Limb (tissue), 2 donors: ENCODE measurements around the gene DHX35.
"Not testable (repeated sequence)": the region's sequence is repeated elsewhere in the genome, so short reads cannot be mapped to it uniquely, and the experiment has no call there.

Source experiments
- DNase-seq, 2 donors: peaks; one replicate each; pipeline ENCODE4 v3.0.0-alpha.2; 2016; ENCODE audit errors: extremely low spot score in 2 of 2

The DHX35 gene

DNA sequence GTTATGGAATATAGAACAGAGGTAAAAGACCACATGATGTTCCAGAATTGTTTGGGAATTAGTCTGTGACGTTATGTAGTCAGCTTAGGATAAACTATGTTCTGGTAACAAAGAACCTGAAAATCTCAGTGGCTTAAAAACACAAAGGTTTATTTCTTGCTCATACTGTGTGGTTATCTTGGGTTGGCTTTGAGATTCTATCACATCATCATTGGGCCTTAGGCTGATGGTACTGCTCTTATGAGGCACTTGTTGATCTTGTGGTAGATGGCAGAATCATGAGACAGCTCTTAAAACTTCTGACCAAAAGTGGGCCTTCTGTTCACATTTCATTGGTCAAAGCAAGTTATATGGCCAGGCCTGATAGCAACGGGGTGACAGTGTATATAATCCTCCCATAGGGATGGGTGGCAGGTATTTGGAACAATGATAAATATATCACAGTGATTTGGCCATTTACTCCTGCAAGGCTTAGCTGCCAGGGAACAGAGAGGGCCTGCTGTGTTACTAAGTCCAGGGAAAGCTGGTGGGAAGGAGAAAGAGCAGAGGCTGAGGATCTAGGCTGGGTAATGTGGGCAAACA lies 13.5 kb downstream of the DHX35 start:
- no peak for DNase-seq

DNA sequence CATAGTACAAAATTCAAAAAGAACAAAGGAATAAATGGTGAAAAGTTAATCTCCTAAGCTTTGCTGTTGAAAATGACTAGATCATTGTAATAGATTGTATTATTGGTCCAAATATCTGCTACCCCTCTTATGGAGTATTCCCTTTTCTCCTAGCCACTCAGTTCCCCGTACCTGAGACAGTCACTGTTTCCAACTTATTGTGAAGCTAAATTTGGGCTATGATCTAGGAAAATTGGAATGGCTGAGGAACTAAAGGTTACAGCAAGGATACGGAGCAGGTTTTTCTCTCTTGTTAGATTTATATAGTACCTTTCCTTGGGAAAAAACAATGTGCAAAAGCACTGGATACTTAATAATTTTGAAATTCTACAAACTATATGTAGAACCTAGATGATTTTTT lies 17.3 kb downstream of the DHX35 start:
- DNase-seq = no peak

DNA sequence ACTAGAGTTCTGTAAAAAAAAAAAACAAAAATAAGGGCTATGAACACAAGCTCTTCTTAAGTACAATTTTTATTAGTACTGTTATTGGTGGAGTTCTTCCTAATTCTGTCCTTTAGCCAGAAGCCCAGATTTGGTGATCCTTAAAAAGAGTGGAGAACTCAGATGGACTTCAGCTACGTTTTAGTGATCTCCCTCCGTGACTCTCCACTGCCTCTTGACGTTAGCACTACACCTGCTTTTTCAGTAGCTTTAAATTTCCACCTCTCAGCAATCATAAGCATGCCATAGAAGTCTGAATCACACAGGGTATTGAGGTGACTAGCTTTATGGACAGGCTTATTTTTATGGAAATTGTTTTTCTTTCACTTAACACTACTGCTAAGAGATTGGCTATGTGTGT lies 17.7 kb downstream of the DHX35 start:
- DNase-seq = no peak

GRCh38 chr20:38982291-38982690 lies 20.1 kb downstream of the DHX35 start:
- peak in 1 of 2 donors; percentile 18 for DNase-seq

- DNase-seq = no peak
Observed at GRCh38 chr20:38985060-38985459, 22.9 kb downstream of the DHX35 start.

DNA sequence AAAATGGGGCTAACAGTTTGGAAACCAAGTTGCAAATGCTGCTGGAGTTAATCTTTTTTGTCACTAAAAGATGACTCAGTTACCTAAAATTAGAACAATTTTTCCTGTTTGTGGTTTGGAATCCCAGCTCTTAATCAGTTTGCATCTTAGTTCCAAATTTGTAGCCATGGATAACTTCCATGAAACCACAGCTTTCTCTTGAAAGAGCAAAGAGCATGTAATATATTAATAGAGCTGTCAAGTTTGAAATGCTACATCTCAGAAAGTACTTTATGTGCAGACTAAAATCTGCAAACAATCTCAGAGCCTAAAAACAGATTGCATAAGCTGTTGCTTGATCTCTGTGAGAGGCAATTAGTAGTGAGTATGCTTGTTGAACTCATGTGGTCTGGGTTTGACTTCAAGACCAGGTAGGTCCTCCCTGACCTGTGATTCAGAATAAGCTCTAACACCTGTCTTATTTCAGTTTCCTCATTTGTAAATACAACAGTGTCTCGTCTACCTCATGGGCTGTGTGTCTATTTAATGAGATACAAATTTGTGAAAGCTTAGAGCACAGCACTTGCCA lies 23.5 kb downstream of the DHX35 start:
- DNase-seq = no peak

GRCh38 chr20:38986663-38987062 lies 24.5 kb downstream of the DHX35 start:
- DNase-seq = no peak

GRCh38 chr20:38987777-38988176 lies 25.6 kb downstream of the DHX35 start:
- DNase-seq = no peak

GRCh38 chr20:38990728-38991127 lies 28.6 kb downstream of the DHX35 start:
- no peak for DNase-seq

DNA sequence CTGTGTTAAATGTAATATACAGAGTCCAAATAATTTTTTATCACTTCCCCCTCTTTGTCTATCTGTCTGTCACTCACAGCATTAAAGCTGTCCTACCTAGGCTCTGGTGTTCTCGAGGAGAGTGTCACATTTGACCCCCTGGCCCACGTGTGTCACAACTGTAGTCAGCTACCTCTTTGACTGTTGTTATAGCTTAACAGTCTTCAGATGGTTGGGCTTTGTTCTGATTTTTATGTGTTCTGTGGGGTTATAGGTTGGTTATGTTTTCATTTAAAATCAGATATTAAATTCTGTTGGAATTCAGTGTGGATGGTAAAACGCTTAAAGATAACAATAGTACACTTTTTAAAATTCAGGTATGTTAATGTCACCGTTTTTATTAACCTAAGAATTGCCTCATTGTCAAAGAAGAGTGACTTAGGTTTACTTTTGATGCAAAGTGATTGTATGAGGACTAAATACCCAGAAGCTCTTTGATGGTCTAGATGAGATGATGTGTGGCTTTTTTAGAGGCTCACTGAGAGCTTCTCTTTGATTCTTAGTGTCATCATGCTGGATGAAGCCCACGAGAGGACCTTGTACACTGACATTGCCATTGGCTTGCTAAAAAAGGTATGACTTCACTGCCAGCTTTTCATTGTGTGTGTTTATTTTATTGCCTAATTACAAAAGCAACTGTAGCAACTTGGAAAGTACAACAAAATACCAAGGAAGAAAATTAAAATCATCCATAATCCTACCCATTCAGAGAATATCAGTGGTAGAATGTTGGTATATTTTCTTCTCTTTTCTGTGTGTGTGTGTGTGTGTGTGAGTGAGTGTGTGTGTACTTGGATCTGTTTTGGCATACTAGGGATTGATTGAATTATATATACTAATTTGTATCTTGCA lies 29.9 kb downstream of the DHX35 start:
- no peak for DNase-seq

- DNase-seq = no peak
Observed at GRCh38 chr20:38995536-38996044, 33.4 kb downstream of the DHX35 start.

GRCh38 chr20:38996866-38997265 lies 34.7 kb downstream of the DHX35 start:
- not testable (repeated sequence) for DNase-seq

DNA sequence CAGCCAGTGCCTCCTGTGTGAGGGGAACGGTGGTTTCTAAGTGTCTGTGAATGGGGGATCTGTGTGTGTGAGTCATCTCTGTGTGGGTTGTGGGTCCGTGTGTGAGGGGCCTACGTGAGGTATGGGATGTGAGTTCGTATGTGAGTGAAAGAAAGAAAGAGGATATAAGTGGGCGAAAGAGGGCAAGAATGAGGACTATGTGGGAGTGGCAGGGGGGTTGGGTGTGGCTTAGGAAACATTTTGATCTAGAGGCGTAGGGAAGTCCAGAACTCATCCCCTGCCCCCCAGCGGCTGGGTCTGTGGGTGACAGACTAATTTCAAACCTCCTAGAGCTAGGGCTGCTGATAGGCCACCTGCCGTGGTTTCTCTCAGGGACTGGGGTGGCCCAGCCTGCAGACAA lies 35.5 kb downstream of the DHX35 start:
- DNase-seq = no peak

- no peak for DNase-seq
Observed at GRCh38 chr20:38999217-38999616, 37.1 kb downstream of the DHX35 start.

- DNase-seq = no peak
Observed at GRCh38 chr20:38999965-39000910, 38.1 kb downstream of the DHX35 start.

DNA sequence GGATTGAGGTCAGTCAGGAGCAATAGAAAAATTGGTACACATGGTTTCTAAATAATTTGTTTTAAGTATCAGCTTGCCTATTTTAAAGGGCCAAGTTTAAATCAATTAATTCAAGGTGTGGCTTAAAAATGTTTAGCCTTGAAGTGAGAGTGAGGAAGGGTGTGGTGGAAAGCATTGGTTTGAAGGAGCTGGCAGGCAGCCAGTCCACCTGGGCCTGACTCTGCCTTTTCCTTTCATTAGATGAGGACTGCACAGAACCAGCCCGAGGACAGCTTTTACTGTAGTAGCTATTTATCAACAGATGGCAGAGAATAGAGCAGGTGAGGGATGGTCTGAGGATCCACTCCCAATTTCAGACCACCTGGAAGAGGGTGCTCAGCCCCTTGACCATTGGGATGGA lies 42.4 kb downstream of the DHX35 start:
- DNase-seq = peak in 1 of 2 donors; percentile 32

- DNase-seq = no peak
Observed at GRCh38 chr20:39009348-39009747, 47.2 kb downstream of the DHX35 start.

- no peak for DNase-seq
Observed at GRCh38 chr20:39010496-39010895, 48.4 kb downstream of the DHX35 start.

DNA sequence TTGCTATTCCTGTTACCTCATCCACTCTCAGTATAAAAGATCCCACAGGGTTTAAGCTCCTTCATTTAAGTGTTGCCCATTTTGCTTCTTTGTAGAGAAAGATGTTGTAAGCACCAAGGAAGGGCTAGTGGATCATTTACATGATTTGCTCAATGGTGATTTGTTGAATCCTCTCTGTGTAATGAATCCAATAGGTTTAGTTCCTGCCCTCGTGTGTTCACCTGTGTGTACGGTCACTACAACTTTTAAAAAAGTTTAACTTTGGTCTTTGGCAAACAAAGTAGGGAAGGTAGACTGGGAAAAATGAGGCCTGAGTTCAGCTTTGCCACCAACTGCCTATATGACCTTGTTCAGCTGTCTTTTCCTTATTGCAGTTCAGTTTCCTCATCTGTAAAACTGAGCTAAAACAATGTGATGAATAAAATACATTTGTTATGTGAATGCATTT lies 51.5 kb downstream of the DHX35 start:
- DNase-seq = no peak

DNA sequence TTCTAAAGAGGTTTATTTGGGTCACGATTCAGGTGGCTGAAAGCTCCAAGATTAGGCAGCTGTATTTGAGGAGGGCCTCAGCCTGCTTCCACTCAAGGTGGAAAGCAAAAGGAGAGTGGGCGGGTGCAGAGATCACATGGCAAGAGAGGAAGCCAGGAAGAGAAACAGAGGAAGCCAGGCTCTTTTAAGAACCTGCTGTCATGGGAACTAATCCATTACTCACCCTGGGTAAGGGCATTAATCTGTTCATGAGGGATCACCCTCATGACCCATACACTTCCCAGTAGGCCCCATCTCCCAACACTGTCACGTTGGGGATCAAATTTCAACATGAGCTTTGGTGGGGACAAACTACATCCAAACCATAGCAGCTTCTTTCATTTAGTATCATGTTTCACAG lies 53.9 kb downstream of the DHX35 start:
- DNase-seq = no peak

- DNase-seq = no peak
Observed at GRCh38 chr20:39016506-39016905, 54.4 kb downstream of the DHX35 start.
